ENCODE results near the gene F8A2.
A peak's percentile ranks its signal among the peaks of the same experiment; 100 is the strongest.
"Not testable (repeated sequence)": the region's sequence is repeated elsewhere in the genome, so short reads cannot be mapped to it uniquely, and the experiment has no call there.

Gene F8A2

DNA sequence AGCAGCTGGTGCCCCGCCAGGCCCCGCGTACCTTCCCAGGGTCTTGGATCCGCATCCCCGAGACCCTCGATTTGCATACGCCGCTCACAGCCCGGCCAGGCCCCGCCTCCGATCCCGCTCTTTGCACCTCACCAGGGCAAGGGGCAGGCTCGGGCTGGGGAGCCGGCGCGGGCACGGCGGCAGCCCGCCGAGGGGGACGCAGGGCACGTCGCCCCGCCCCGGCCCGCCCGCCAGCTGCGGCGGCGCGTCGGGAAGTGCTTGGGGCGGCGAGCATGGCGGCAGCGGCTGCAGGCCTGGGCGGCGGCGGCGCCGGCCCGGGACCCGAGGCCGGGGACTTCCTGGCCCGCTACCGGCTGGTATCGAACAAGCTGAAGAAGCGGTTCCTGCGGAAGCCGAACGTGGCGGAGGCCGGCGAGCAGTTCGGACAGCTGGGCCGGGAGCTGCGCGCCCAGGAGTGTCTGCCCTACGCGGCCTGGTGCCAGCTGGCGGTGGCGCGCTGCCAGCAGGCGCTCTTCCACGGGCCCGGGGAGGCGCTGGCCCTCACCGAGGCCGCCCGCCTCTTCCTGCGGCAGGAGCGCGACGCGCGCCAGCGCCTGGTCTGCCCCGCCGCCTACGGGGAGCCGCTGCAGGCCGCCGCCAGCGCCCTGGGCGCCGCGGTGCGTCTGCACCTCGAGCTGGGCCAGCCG, at the start of gene F8A2:
TSS of gene F8A2 (plus strand) at position 253 of the 686 bp plus-strand sequence. CDS start at position 273, 20 bp downstream.
- DNase-seq (ENCODE audit: low read depth), result not testable (repeated sequence)

GRCh38 chrX:155333544-155334100, 48.3 kb upstream of the F8A2 start:
- DNase-seq (ENCODE audit: low read depth), result no peak

- DNase-seq (ENCODE audit: low read depth), result peak; percentile 41
Measured at GRCh38 chrX:155334486-155335336, 47.2 kb upstream of the F8A2 start, which contains the start of gene CLIC2. TSS of gene CLIC2 (minus strand) at chrX:155334614. CDS start at chrX:155334427, 187 bp downstream.

DNA sequence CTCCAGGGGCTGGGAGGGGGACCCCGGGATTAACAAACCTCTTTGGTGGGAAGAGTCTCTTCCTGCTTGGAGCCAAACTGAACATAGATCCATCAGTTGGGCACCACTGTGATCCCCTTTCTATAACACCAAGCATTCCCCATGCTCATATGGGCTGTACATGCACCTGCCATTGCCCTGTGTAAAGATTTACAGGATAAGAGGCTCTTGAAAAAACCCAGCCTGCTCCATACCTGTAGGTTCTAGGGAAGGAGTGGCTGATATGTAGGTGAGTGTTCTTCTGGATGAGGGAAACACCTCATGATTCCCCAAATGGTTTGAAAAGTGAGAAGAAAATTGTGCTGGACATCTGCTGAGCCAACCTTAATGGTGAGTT, 46.6 kb upstream of the F8A2 start:
- DNase-seq (ENCODE audit: low read depth), result not testable (repeated sequence)

GRCh38 chrX:155345689-155346088, 36.2 kb upstream of the F8A2 start:
- not testable (repeated sequence) for DNase-seq (ENCODE audit: low read depth)

GRCh38 chrX:155349448-155349847, 32.4 kb upstream of the F8A2 start:
- not testable (repeated sequence) for DNase-seq (ENCODE audit: low read depth)

DNA sequence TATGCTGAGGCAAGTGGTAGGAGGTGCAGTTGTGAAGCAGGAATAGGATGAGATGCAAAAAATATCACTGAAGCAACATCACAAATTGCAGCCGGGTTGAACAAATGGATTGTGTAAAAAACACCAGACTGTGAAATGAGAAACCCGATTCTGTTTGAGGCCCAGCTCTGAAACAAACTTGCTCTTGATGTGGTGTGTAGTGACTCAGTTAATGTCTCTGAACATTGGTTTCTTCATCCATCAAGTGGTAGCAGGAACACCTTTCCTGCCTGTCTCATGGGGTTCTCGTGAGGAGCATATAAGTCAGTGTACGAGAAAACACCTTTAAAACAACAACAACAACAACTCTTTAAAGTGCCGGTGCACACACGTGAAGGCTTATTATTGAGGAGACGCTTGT, 18.2 kb upstream of the F8A2 start:
- not testable (repeated sequence) for DNase-seq (ENCODE audit: low read depth)

DNA sequence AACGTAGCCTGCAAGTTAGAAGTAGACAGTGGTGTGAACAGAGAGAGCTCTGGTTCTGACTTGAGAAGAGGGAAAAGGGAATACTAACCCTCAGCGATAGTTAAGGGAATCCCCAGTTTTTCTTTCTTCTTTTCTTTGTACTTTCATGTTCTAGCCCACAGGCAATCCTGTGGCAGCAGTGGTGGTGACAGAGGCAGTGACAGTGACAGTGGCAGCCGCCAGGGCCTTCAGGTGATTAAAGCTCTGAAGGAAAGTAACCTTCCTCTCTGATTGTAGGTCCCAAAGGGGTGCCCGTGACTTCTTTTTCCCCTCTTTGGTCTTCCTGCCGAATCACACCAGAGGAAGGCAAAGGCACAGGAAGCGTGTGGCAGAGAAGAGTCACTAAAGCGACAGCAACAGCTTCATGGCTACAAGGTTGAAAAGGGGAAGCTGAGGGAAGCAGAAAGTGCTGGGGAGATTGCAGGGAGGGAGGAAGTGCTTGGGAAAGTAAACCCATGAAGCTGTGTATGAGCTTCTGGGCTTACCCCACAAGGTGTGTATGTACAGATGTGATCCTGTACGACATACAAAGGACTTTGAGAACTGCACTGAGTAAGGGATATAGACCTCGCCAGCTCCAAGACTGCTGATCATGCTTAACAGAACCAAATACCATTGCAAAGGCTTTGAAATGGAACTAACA, 8.0 kb upstream of the F8A2 start:
- DNase-seq (ENCODE audit: low read depth), result not testable (repeated sequence)

DNA sequence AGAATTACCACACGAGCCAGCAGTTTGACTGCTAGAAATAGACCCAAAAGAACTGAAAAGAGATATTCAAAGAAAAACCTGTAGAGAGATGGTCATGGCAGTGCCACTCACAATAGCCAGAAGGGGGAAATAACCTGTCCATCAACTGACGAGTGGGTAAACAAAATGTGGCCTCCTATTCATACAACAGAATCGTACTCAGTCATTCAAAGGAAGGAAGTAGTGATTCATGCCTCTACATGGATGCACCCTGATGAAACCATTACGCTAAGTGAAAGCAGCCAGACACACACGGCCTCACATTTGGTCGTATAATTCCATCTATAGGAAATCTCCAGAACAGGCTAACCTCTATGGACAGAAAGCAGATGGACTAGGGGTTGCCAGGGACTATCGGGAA, 2.1 kb upstream of the F8A2 start:
- not testable (repeated sequence) for DNase-seq (ENCODE audit: low read depth)

DNA sequence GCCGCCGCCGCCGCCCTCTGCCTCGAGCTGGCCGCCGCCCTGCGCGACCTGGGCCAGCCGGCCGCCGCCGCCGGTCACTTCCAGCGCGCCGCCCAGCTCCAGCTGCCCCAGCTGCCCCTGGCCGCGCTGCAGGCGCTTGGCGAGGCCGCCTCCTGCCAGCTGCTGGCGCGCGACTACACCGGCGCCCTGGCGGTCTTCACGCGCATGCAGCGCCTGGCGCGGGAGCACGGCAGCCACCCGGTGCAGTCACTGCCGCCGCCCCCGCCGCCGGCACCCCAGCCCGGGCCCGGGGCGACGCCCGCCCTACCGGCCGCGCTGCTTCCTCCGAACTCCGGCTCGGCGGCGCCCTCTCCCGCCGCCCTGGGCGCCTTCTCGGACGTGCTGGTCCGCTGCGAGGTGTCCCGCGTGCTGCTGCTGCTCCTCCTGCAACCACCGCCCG, 653 bp downstream of the F8A2 start:
- DNase-seq (ENCODE audit: low read depth), result not testable (repeated sequence)

GRCh38 chrX:155389634-155390033, 7.7 kb downstream of the F8A2 start:
- no peak for DNase-seq (ENCODE audit: low read depth)

DNA sequence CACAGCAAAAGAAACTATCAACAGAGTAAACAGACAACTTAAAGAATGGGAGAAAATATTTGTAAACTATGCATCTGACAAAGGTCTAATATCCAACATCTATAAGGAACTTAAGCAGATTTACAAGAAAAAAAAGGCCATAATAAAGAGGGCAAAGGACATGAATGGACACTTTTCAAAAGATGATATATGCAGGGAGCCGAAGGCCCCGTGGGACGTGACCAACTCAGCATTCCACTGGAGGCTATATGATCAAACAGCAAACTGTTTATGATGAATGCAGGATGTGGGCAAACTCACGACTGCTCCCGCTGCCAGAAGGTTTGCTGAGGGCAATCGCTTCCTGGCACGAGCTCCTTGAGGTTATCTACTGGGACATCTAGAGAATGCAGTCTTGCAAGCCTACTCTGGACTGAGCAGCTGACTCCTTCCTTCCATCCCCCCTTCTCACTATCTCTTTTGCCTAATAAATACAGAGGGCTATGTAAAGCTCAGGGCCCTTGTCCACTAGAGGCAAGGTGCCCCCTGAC, 12.9 kb downstream of the F8A2 start:
- DNase-seq (ENCODE audit: low read depth), result not testable (repeated sequence)

DNA sequence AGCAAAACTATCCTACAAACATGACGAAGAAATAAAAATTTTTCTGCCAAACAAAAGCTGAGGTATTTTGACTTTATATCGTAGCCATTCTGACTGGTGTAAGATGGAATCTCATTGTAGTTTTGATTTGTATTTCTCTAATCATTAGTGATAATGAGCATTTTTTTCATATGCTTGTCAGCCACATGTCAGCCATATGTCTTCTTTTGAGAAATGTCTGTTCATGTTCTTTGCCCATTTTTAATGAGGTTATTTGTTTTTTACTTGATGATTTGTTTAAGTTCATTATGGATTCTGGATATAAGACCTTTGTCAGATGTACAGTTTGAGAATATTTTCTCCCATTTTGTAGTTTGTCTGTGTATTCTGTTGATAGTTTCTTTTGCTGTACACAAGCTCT, 24.5 kb downstream of the F8A2 start:
- no peak for DNase-seq (ENCODE audit: low read depth)

DNA sequence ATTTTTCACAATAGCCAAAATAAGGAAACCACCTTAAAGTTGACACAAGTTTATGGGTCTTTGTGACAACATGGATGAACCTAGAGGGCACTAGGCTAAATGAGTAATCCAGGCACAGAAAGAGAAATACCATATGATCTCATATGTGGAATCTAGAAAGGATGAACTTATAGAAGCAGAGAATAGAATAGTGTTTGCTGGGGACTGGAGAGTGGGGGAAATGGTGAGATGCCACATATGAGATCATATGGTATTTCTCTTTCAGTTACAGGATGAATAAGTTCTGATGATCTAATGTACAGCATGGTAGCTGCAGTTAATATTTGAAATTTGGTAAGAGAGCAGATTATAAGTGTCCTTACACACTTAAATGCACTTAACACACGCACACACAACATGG, 35.9 kb downstream of the F8A2 start:
- no peak for DNase-seq (ENCODE audit: low read depth)
